Fibroblast of peridontal ligament (primary cell): ENCODE measurements around the gene ACADSB.

Experiments
- DNase-seq: peaks from one replicate; pipeline ENCODE4 v3.0.0-alpha.2; 2010; ENCODE audit errors: extremely low read depth

ACADSB gene

GRCh38 chr10:123004298-123004697 is 4.5 kb upstream of the ACADSB start:
- no peak for DNase-seq

- peak; percentile 48 for DNase-seq
Observed at GRCh38 chr10:123007558-123008354, 1.1 kb upstream of the ACADSB start.

GRCh38 chr10:123009105-123009820 is 457 bp downstream of the ACADSB start:
- peak; percentile 18 for DNase-seq

- no peak for DNase-seq
Observed at GRCh38 chr10:123011987-123012386, 3.2 kb downstream of the ACADSB start.

GRCh38 chr10:123013456-123014419 is 4.9 kb downstream of the ACADSB start:
- DNase-seq, result no peak

- DNase-seq, result no peak
Observed at GRCh38 chr10:123014772-123015171, 6.0 kb downstream of the ACADSB start.

- DNase-seq, result no peak
Observed at GRCh38 chr10:123016228-123016627, 7.4 kb downstream of the ACADSB start.

GRCh38 chr10:123017421-123018165 is 8.8 kb downstream of the ACADSB start:
- no peak for DNase-seq

- DNase-seq, result no peak
Observed at GRCh38 chr10:123018531-123018930, 9.7 kb downstream of the ACADSB start.

GRCh38 chr10:123019264-123019663 is 10.5 kb downstream of the ACADSB start:
- DNase-seq, result no peak

- no peak for DNase-seq
Observed at GRCh38 chr10:123019941-123020703, 11.3 kb downstream of the ACADSB start.

GRCh38 chr10:123021517-123021916 is 12.7 kb downstream of the ACADSB start:
- DNase-seq, result peak; percentile 4

GRCh38 chr10:123024540-123024939 is 15.7 kb downstream of the ACADSB start:
- no peak for DNase-seq

- no peak for DNase-seq
Observed at GRCh38 chr10:123026302-123026701, 17.5 kb downstream of the ACADSB start.

GRCh38 chr10:123027861-123028260 is 19.1 kb downstream of the ACADSB start:
- DNase-seq, result peak; percentile 2

- DNase-seq, result no peak
Observed at GRCh38 chr10:123031124-123031523, 22.3 kb downstream of the ACADSB start.

- DNase-seq, result no peak
Observed at GRCh38 chr10:123034332-123034731, 25.5 kb downstream of the ACADSB start.

GRCh38 chr10:123035467-123036086 is 26.8 kb downstream of the ACADSB start:
- DNase-seq, result no peak

GRCh38 chr10:123038782-123039631 is 30.2 kb downstream of the ACADSB start:
- no peak for DNase-seq
